ENCODE data around the gene ADGRB2.

DNA sequence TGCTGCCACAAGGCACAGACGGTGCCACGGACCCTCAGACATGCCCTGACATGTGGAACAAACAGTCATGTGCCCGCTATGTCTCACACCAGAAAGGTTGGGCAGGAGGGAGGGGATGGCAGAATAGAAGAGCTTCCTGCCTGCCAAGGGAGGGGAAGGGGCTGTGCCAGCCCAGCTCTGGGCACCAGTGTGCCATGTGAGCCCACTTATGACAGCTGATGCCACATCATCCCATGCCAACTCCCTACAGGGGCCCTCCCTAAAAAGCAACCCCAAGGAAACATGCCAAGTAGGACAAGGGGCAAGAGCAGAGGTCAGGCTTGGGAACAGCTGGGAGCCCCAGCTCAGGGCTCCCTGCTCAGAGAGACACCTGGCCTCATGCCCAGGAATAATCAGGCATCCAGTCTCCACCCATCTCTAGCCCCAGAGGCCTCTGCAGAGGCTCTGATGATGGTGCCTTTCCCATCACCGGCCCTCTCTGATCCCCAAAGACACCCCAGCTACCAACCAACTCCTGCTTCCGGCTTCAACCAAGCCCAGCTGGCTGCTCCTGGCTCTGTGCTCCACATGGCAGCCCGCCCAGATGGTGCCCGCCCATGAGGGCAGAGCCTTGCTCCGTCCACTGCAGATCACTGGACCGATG lies 10.3 kb downstream of the ADGRB2 start:
- TF ChIP-seq, protein P1, sequence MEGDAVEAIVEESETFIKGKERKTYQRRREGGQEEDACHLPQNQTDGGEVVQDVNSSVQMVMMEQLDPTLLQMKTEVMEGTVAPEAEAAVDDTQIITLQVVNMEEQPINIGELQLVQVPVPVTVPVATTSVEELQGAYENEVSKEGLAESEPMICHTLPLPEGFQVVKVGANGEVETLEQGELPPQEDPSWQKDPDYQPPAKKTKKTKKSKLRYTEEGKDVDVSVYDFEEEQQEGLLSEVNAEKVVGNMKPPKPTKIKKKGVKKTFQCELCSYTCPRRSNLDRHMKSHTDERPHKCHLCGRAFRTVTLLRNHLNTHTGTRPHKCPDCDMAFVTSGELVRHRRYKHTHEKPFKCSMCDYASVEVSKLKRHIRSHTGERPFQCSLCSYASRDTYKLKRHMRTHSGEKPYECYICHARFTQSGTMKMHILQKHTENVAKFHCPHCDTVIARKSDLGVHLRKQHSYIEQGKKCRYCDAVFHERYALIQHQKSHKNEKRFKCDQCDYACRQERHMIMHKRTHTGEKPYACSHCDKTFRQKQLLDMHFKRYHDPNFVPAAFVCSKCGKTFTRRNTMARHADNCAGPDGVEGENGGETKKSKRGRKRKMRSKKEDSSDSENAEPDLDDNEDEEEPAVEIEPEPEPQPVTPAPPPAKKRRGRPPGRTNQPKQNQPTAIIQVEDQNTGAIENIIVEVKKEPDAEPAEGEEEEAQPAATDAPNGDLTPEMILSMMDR (conservative IDR thresholded peaks at IDR 0.05; ENCODE audit: low read length), result no peak
- TF ChIP-seq EZH2phosphoT487 (IDR thresholded peaks at IDR 0.05; ENCODE audit: borderline replicate concordance, low read depth, low read length), result no peak

Measured in OCI-LY7 (cell line).